NCI-H748 (cell line): ENCODE measurements around the gene OR5K1.

Experiments
- DNase-seq: peaks from one replicate; lab custom pipeline; 2025; ENCODE audit not compliant: unreplicated experiment; lab: John Stamatoyannopoulos, UW

OR5K1 gene

GRCh38 chr3:98513736-98514135, 50.7 kb downstream of the OR5K1 start:
- DNase-seq = no peak

GRCh38 chr3:98514948-98515347, 51.9 kb downstream of the OR5K1 start:
- no peak for DNase-seq

DNA sequence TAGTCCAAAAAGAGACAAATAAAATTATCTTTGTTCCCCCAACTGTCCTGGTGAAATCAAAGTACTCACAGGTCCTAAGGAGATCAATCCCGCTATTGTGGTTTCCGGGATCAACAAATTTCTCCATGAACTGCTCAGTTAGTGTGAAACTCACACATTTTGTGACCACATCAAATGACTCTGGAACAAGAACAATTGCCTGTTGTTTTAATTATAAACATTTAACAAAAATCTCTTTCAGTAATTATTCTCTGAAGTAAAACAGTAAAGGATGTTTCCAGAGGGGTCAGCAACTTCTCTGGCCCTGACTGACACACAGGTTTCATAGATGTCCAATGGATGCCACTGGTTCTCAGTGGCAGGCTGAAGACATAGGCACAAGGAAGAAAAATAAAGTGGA, 55.8 kb downstream of the OR5K1 start:
- no peak for DNase-seq

DNA sequence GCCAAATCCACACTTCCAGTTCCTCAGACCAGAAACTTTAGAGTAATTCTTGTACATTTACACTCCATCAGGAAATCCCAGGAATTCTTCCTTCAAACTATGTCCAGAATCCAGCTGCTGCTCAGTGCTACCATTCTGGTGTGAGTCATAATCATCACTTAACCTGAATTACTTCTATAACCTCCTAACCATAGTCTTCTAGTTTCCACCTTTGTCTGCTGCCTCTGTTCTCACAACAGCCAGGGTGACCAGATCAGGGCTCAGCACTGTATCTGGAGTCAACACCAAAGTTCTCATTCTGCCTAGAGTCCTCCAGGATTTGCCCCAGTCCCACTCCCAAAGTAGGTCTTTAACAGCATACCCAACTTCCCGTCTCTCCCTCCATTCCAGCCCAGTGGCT, 56.4 kb downstream of the OR5K1 start:
- no peak for DNase-seq

DNA sequence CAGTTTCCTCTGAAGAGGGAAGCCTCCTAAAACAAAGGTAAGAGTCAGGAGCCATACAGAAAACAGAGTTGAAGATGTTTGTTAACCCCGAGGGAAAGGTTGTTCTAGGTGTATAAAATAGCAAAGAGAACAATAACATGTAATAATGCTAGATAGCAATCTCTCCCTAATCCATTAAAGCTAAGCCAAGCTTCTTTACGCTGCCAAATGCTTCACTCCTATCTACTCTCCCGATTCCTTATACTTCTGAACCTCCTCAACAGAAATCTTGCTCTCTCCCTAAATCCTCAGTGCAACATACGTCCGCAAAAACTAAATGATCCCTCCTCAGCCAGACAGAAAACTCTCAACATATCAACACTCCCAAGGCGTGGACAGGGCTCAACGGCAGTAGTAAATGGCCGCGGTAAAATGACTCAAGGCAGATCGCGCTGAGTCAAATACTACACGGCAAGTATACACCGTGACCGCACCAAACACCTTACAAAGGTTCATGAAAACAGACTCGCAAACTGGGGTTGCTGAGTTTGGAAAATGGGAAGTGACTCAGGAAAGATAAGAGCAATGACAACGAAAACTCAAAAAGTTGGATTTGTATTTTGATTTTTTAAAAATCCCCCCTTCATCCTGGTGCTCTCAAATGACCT, 59.0 kb downstream of the OR5K1 start:
- peak; percentile 48 for DNase-seq
